ENCODE data around the gene ITGB4. TPM values are rescaled to one million over a fixed set of nuclear protein-coding genes. Genes with fewer than 3 reads are reported as not detected.

The ITGB4 gene
- polyA plus RNA-seq, 3 donors, result 0.09 to 0.82 TPM; not detected in 1

GRCh38 chr17:75730065-75730464 is 8.8 kb downstream of the ITGB4 start:
- H3K27ac ChIP-seq (ENCODE audit: low read depth in 1 of 2, low read length in 2 of 2), result no peak overlapping the region
- 96% methylated on average over 19 of the region's 24 CpGs for WGBS (ENCODE audit: insufficient coverage)
- no peak overlapping the region for H3K9ac ChIP-seq (ENCODE audit: insufficient read depth, low read length, poor library complexity, severe bottlenecking)
- H3K4me3 ChIP-seq (replicated peaks in 1 of 3; ENCODE audit: low read depth in 2 of 3, low read length in 3 of 3), result no peak overlapping the region
- H3K4me2 ChIP-seq (replicated peaks; ENCODE audit: extremely low read depth, low read length, poor library complexity, severe bottlenecking), result no peak overlapping the region
- no peaks in the 10 kb centered on the region for H3K36me3 ChIP-seq (replicated peaks in 1 of 2; ENCODE audit: control insufficient read depth in 1 of 2, insufficient read depth in 2 of 2, low read length in 2 of 2)
- no peak for DNase-seq
- Mint-ChIP-seq H3K9me3 (peaks cover 0 to 1% (median 0%) of the 10 kb centered on the region in 7 donors), H3K27ac (no peak overlapping the region), H3K36me3 (no peaks in the 10 kb centered on the region), H3K4me3 (no peak overlapping the region), H3K27me3 (ENCODE audit: low read depth in 3 of 3) (peaks cover 1 to 7% (median 2%) of the 10 kb centered on the region in 3 donors), H3K4me1 (peaks cover 8% of the 10 kb centered on the region)
- no peaks in the 10 kb centered on the region for H4K20me1 ChIP-seq (ENCODE audit: insufficient read depth, low read length)
- H3K4me1 ChIP-seq (ENCODE audit: control insufficient read depth in 1 of 2, insufficient read depth in 2 of 2, low read length in 2 of 2), result peaks cover 0 to 5% of the 10 kb centered on the region in 2 donors
- no peak overlapping the region for H2AFZ ChIP-seq (ENCODE audit: insufficient read depth, low read depth, low read length, poor library complexity, severe bottlenecking)
- intact Hi-C loops (cut with micrococcal nuclease), result no loop called here
- H3K79me2 ChIP-seq (ENCODE audit: insufficient read depth, low read length), result no peaks in the 10 kb centered on the region
- TF ChIP-seq, protein P1, sequence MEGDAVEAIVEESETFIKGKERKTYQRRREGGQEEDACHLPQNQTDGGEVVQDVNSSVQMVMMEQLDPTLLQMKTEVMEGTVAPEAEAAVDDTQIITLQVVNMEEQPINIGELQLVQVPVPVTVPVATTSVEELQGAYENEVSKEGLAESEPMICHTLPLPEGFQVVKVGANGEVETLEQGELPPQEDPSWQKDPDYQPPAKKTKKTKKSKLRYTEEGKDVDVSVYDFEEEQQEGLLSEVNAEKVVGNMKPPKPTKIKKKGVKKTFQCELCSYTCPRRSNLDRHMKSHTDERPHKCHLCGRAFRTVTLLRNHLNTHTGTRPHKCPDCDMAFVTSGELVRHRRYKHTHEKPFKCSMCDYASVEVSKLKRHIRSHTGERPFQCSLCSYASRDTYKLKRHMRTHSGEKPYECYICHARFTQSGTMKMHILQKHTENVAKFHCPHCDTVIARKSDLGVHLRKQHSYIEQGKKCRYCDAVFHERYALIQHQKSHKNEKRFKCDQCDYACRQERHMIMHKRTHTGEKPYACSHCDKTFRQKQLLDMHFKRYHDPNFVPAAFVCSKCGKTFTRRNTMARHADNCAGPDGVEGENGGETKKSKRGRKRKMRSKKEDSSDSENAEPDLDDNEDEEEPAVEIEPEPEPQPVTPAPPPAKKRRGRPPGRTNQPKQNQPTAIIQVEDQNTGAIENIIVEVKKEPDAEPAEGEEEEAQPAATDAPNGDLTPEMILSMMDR (IDR thresholded peaks at IDR 0.05), result no peak
- H3K9me3 ChIP-seq (replicated peaks in 1 of 2; ENCODE audit: control insufficient read depth in 1 of 2, insufficient read depth in 1 of 2, low read length in 2 of 2), result no peaks in the 10 kb centered on the region
- H3K27me3 ChIP-seq (ENCODE audit: control insufficient read depth in 2 of 2, insufficient read depth in 2 of 2, low read length in 2 of 2), result no peaks in the 10 kb centered on the region

DNA sequence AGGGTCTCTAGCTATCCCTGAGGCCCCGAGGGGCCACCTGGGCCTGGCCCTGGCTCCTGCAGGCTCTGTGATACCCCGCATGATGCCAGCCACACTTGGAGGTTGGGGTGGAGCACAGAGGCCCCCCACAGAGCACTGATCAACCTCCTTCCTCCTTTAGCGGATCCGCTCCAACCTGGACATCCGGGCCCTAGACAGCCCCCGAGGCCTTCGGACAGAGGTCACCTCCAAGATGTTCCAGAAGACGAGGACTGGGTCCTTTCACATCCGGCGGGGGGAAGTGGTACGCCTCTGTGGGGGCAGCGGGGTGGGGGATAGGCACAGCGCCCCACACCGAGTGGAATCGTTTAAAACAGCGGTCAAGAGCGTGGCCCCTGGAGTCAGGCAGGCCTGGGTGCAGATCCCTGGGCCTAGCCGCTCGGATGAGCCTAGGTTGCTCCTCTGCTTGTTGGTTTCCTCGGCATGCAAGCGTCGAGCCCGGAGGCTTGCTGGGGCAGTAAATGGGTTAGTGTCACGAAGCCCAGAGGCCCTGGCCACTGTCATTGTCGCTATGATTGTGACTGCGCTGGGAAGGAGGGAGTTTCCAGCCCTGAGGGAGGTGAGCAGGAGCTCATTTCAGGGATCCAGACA is 9.9 kb downstream of the ITGB4 start:
- no peak overlapping the region for H3K27ac ChIP-seq (ENCODE audit: low read depth in 1 of 2, low read length in 2 of 2)
- H3K9me3 ChIP-seq (replicated peaks in 1 of 2; ENCODE audit: control insufficient read depth in 1 of 2, insufficient read depth in 1 of 2, low read length in 2 of 2), result no peaks in the 10 kb centered on the region
- Mint-ChIP-seq H3K4me1 (peaks cover 8% of the 10 kb centered on the region), H3K4me3 (no peak overlapping the region), H3K36me3 (no peaks in the 10 kb centered on the region), H3K27ac (no peak overlapping the region), H3K27me3 (ENCODE audit: low read depth in 3 of 3) (peaks cover under 1 to 7% (median 1%) of the 10 kb centered on the region in 3 donors), H3K9me3 (peaks cover 0 to 1% (median 0%) of the 10 kb centered on the region in 7 donors)
- H3K4me1 ChIP-seq (ENCODE audit: control insufficient read depth in 1 of 2, insufficient read depth in 2 of 2, low read length in 2 of 2), result peaks cover 0 to 5% of the 10 kb centered on the region in 2 donors
- intact Hi-C loops (cut with micrococcal nuclease), result no loop called here
- H3K4me3 ChIP-seq (replicated peaks in 1 of 3; ENCODE audit: low read depth in 2 of 3, low read length in 3 of 3), result no peak overlapping the region
- no peaks in the 10 kb centered on the region for H3K79me2 ChIP-seq (ENCODE audit: insufficient read depth, low read length)
- H3K36me3 ChIP-seq (replicated peaks in 1 of 2; ENCODE audit: control insufficient read depth in 1 of 2, insufficient read depth in 2 of 2, low read length in 2 of 2), result no peaks in the 10 kb centered on the region
- WGBS (ENCODE audit: insufficient coverage), result 91% methylated on average over 22 of the region's 26 CpGs
- H2AFZ ChIP-seq (ENCODE audit: insufficient read depth, low read depth, low read length, poor library complexity, severe bottlenecking), result no peak overlapping the region
- no peak overlapping the region for H3K4me2 ChIP-seq (replicated peaks; ENCODE audit: extremely low read depth, low read length, poor library complexity, severe bottlenecking)
- DNase-seq, result no peak
- TF ChIP-seq, protein P1 (IDR thresholded peaks at IDR 0.05), result no peak
- no peak overlapping the region for H3K9ac ChIP-seq (ENCODE audit: insufficient read depth, low read length, poor library complexity, severe bottlenecking)
- no peaks in the 10 kb centered on the region for H3K27me3 ChIP-seq (ENCODE audit: control insufficient read depth in 2 of 2, insufficient read depth in 2 of 2, low read length in 2 of 2)
- H4K20me1 ChIP-seq (ENCODE audit: insufficient read depth, low read length), result no peaks in the 10 kb centered on the region

Data from CD14-positive monocyte (primary cell).